Neural progenitor cell (in vitro differentiated cells): ENCODE results near the gene CXCL9. TPM values are rescaled to one million over a fixed set of nuclear protein-coding genes. Genes with fewer than 3 reads are reported as not detected.

Source experiments
- DNase-seq: peaks from one replicate; pipeline ENCODE4 v3.0.0-alpha.2; 2016; ENCODE audit warnings: low spot score
- H2AFZ ChIP-seq: fragments of 200-600 bp; sonication (generic); replicated peaks from 2 replicates; pipeline ENCODE4 v1.6.1; 2016; ENCODE audit warnings: antibody characterized with exemption
- H3F3A ChIP-seq: fragments of 200-600 bp; sonication (generic); 2 replicates; pipeline ENCODE4 v1.6.1; 2016; ENCODE audit warnings: antibody characterized with exemption, low read depth
- H3K27ac ChIP-seq: fragments of 200-600 bp; sonication (generic); 2 replicates; pipeline ENCODE4 v1.5.1; 2016; ENCODE audit warnings: mild to moderate bottlenecking
- H3K27me3 ChIP-seq: fragments of 200-600 bp; sonication (generic); 2 replicates; pipeline ENCODE4 v1.6.1; 2016; ENCODE audit warnings: mild to moderate bottlenecking, moderate library complexity
- H3K36me3 ChIP-seq: fragments of 200-600 bp; sonication (generic); 2 replicates; pipeline ENCODE4 v1.5.1; 2016
- H3K4me1 ChIP-seq: fragments of 200-600 bp; sonication (generic); 2 replicates; pipeline ENCODE4 v1.6.1; 2016; ENCODE audit warnings: mixed run types
- H3K4me2 ChIP-seq: fragments of 200-600 bp; sonication (generic); 2 replicates; pipeline ENCODE4 v1.6.1; 2016
- H3K4me3 ChIP-seq: fragments of 200-600 bp; sonication (generic); 2 replicates; pipeline ENCODE4 v1.5.1; 2016
- H3K79me2 ChIP-seq: fragments of 200-600 bp; sonication (generic); 2 replicates; pipeline ENCODE4 v1.6.1; 2016; ENCODE audit warnings: low read depth
- H3K9ac ChIP-seq: fragments of 200-600 bp; sonication (generic); 2 replicates; pipeline ENCODE4 v1.6.1; 2016
- H3K9me3 ChIP-seq: fragments of 200-600 bp; sonication (generic); 2 replicates; pipeline ENCODE4 v1.5.1; 2016; ENCODE audit warnings: low read depth
- H4K20me1 ChIP-seq: fragments of 200-600 bp; sonication (generic); 2 replicates; pipeline ENCODE4 v1.6.1; 2016; ENCODE audit warnings: low read depth
- H3K27ac Mint-ChIP-seq: 3 replicates; pipeline ENCODE4 v1.8.0; 2021; ENCODE audit warnings: mixed read lengths
- H3K27me3 Mint-ChIP-seq: 2 replicates; pipeline ENCODE4 v1.8.0; 2022; ENCODE audit warnings: low read depth, mild to moderate bottlenecking, inconsistent platforms, moderate library complexity, mixed read lengths; ENCODE audit not compliant: insufficient read depth
- H3K36me3 Mint-ChIP-seq: 3 replicates; pipeline ENCODE4 v1.8.0; 2021; ENCODE audit warnings: mixed read lengths
- H3K4me1 Mint-ChIP-seq: 3 replicates; pipeline ENCODE4 v1.8.0; 2021; ENCODE audit warnings: mixed read lengths
- H3K4me3 Mint-ChIP-seq: 3 replicates; pipeline ENCODE4 v1.8.0; 2021; ENCODE audit warnings: mild to moderate bottlenecking, moderate library complexity, mixed read lengths
- H3K9me3 Mint-ChIP-seq: 3 replicates; pipeline ENCODE4 v1.8.0; 2020; ENCODE audit warnings: mixed read lengths
- EZH2 ChIP-seq: fragments of 200-600 bp; sonication (generic); IDR thresholded peaks from 2 replicates; pipeline ENCODE4 v1.6.1; 2017; ENCODE audit warnings: antibody characterized with exemption, mild to moderate bottlenecking, moderate library complexity
- EZH2phosphoT487 ChIP-seq: fragments of 200-600 bp; sonication (generic); IDR thresholded peaks from 2 replicates; pipeline ENCODE4 v1.6.1; 2017; ENCODE audit warnings: antibody characterized with exemption
- total RNA-seq: library from RNA; depleted of rRNA; stranded (reverse); fragments of >200 nt; gene quantifications from 2 replicates; pipeline ENCODE4 v1.2.3, GENCODE V29; 2015; ENCODE audit warnings: low replicate concordance
- TF ChIP-seq, protein P1 (sequence below): fragments of 200-600 bp; sonication (generic); IDR thresholded peaks from 2 replicates; pipeline ENCODE4 v1.5.1; 2017; ENCODE audit warnings: antibody characterized with exemption, mild to moderate bottlenecking

Gene CXCL9
- total RNA-seq = not detected in 2 replicates

DNA sequence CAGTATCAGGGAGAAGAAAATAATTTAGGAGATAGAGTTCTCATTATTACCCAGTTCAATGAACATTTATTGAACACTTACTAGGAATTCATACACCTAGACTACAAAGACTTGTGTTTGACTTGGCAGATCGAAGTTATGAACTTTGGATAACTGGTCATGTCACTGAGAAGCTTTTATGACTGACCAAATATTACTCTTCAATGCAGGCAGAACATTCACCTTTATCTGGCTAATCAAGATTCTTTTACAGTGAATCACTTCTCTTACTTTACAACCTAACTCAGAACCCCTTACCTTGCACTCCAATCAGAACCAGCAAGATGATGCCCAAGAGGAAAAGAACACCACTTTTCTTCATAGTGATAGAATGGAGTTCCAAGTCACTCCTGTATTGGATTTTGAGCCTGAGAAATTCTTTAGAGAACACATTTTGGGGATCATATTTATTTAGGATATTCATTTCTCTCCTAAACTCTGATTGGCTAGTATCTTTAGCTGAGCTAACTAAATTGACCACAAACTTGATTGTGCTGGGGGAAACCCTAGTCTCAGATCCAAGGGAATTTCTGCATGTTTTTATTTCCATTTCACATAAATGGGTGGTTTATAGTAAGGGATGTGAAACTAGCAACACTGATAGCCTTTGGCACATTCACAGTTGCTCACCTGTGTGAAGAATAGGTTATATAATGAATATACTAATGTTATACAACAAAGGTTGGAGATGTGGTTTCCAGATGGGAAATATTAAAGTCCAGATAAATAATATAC lies at the start of gene CXCL9:
Gene CXCL9 (minus strand): TSS at position 421 of the 774 bp plus-strand sequence. CDS start 60 bp downstream, at position 361.
- no peaks in the 10 kb centered on the region for H3K9me3 Mint-ChIP-seq
- no peak within 1 kb of the TSS for H3K27ac Mint-ChIP-seq
- Histone ChIP-seq H3K79me2 (no peaks in the 10 kb centered on the region), H3K4me3 (no peak within 1 kb of the TSS), H3K27me3 (no peaks in the 10 kb centered on the region), H3F3A (no peaks in the 10 kb centered on the region), H3K9ac (no peak within 1 kb of the TSS), H3K4me1 (peaks cover 8% of the 10 kb centered on the region), H3K9me3 (no peaks in the 10 kb centered on the region), H3K4me2 (no peak within 1 kb of the TSS), H2AFZ (no peak within 1 kb of the TSS), H3K27ac (no peak within 1 kb of the TSS), H3K36me3 (no peaks in the 10 kb centered on the region), H4K20me1 (no peaks in the 10 kb centered on the region)
- no peak for DNase-seq
- TF ChIP-seq, protein P1, sequence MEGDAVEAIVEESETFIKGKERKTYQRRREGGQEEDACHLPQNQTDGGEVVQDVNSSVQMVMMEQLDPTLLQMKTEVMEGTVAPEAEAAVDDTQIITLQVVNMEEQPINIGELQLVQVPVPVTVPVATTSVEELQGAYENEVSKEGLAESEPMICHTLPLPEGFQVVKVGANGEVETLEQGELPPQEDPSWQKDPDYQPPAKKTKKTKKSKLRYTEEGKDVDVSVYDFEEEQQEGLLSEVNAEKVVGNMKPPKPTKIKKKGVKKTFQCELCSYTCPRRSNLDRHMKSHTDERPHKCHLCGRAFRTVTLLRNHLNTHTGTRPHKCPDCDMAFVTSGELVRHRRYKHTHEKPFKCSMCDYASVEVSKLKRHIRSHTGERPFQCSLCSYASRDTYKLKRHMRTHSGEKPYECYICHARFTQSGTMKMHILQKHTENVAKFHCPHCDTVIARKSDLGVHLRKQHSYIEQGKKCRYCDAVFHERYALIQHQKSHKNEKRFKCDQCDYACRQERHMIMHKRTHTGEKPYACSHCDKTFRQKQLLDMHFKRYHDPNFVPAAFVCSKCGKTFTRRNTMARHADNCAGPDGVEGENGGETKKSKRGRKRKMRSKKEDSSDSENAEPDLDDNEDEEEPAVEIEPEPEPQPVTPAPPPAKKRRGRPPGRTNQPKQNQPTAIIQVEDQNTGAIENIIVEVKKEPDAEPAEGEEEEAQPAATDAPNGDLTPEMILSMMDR = no peak
- TF ChIP-seq EZH2phosphoT487 = no peak
- no peak for TF ChIP-seq EZH2
- H3K4me1 Mint-ChIP-seq = peaks cover 14% of the 10 kb centered on the region
- no peak within 1 kb of the TSS for H3K4me3 Mint-ChIP-seq
- peaks cover 2% of the 10 kb centered on the region for H3K27me3 Mint-ChIP-seq
- H3K36me3 Mint-ChIP-seq = no peaks in the 10 kb centered on the region

DNA sequence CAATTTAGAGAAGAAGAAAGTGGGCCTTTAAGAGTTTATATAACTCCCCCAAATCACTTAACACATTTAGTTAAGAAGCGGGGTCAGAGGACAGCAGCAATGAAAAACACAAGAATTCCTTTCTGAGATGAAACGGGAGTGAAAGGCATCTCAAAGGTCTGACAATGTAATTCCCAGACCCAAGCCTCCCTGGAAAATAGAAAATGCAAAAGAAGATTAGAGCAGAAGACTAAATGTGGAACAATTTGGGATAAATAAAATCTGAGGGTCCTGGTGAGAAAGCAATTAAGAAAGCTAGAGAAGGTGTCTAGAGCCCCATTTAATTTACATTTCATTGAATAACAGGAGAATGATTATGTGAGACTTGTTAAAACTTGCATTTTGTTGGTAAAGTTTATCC lies 48.1 kb upstream of the CXCL9 start:
- peak overlapping the region; percentile 69 for H2AFZ ChIP-seq
- H3K36me3 Mint-ChIP-seq = no peaks in the 10 kb centered on the region
- no peaks in the 10 kb centered on the region for H3K9me3 Mint-ChIP-seq
- peaks cover 4% of the 10 kb centered on the region for H3K27me3 Mint-ChIP-seq
- H3K9me3 ChIP-seq = no peaks in the 10 kb centered on the region
- no peak overlapping the region for H3K4me3 ChIP-seq
- no peak overlapping the region for H3K9ac ChIP-seq
- no peak for DNase-seq
- H3K4me1 Mint-ChIP-seq = peaks cover 14% of the 10 kb centered on the region
- H3K27ac ChIP-seq = peak overlapping the region; percentile 61
- peaks cover 10% of the 10 kb centered on the region for H3F3A ChIP-seq
- no peak overlapping the region for H3K27ac Mint-ChIP-seq
- no peak overlapping the region for H3K4me3 Mint-ChIP-seq
- no peaks in the 10 kb centered on the region for H4K20me1 ChIP-seq
- no peaks in the 10 kb centered on the region for H3K79me2 ChIP-seq
- H3K4me2 ChIP-seq = peak overlapping the region; percentile 10
- H3K4me1 ChIP-seq = peaks cover 26% of the 10 kb centered on the region
- H3K36me3 ChIP-seq = no peaks in the 10 kb centered on the region
- TF ChIP-seq EZH2phosphoT487 (no peak), EZH2 (no peak)
- TF ChIP-seq, protein P1 = no peak
- no peaks in the 10 kb centered on the region for H3K27me3 ChIP-seq

GRCh38 chr4:76055016-76055415 lies 47.7 kb upstream of the CXCL9 start:
- no peaks in the 10 kb centered on the region for H3K36me3 Mint-ChIP-seq
- H3K36me3 ChIP-seq = no peaks in the 10 kb centered on the region
- H3K27me3 Mint-ChIP-seq = peaks cover 4% of the 10 kb centered on the region
- H3K9ac ChIP-seq = no peak overlapping the region
- H3K4me1 ChIP-seq = peaks cover 26% of the 10 kb centered on the region
- no peaks in the 10 kb centered on the region for H4K20me1 ChIP-seq
- no peaks in the 10 kb centered on the region for H3K9me3 ChIP-seq
- H3K4me3 ChIP-seq = no peak overlapping the region
- H2AFZ ChIP-seq = peak overlapping the region; percentile 69
- H3K4me1 Mint-ChIP-seq = peaks cover 14% of the 10 kb centered on the region
- peaks cover 10% of the 10 kb centered on the region for H3F3A ChIP-seq
- H3K79me2 ChIP-seq = no peaks in the 10 kb centered on the region
- peak overlapping the region; percentile 61 for H3K27ac ChIP-seq
- no peak for DNase-seq
- TF ChIP-seq, protein P1 = no peak
- TF ChIP-seq EZH2 (no peak), EZH2phosphoT487 (no peak)
- no peaks in the 10 kb centered on the region for H3K9me3 Mint-ChIP-seq
- no peak overlapping the region for H3K4me3 Mint-ChIP-seq
- peak overlapping the region; percentile 10 for H3K4me2 ChIP-seq
- H3K27ac Mint-ChIP-seq = no peak overlapping the region
- no peaks in the 10 kb centered on the region for H3K27me3 ChIP-seq
